Right atrium auricular region (tissue), 2 donors: ENCODE results near the gene LACTB. TPM values are rescaled to one million over a fixed set of nuclear protein-coding genes. Genes with fewer than 3 reads are reported as not detected.

ENCODE experiments used
- DNase-seq: peaks from one replicate; pipeline ENCODE4 v3.0.0-alpha.2; 2019; ENCODE audit warnings: low spot score
- H3K27ac ChIP-seq, 2 donors: fragments of 200-600 bp; sonication (generic); 1 replicate in 1 of 2; 2 replicates in 1 of 2; pipeline ENCODE4 v1.5.1; 2016 to 2019
- H3K27me3 ChIP-seq, 2 donors: fragments of 200-600 bp; sonication (generic); one replicate each; pipeline versions ENCODE4 v1.5.1 to v1.6.0; 2017 to 2019
- H3K36me3 ChIP-seq: fragments of 200-600 bp; sonication (generic); one replicate; pipeline ENCODE4 v1.5.1; 2016
- H3K4me1 ChIP-seq, 2 donors: fragments of 200-600 bp; sonication (generic); one replicate each; pipeline versions ENCODE4 v1.5.1 to v1.6.0; 2017 to 2019
- H3K4me3 ChIP-seq, 2 donors: fragments of 200-600 bp; sonication (generic); 1 replicate in 1 of 2; 2 replicates in 1 of 2; pipeline ENCODE4 v1.5.1; 2017 to 2019; ENCODE audit warnings: mild to moderate bottlenecking in 1 of 2, moderate library complexity in 1 of 2
- H3K9me3 ChIP-seq, 2 donors: fragments of 200-600 bp; sonication (generic); one replicate each; pipeline ENCODE4 v1.5.1; 2019
- total RNA-seq, 2 donors: library from RNA; depleted of rRNA; stranded (reverse); fragments of >200 nt; gene quantifications; one replicate each; pipeline ENCODE4 v1.1.0, GENCODE V29; 2016
- TF ChIP-seq, protein P1 (sequence below), 2 donors: fragments of 200-600 bp; sonication (generic); IDR thresholded peaks; one replicate each; pipeline ENCODE4 v1.5.1; 2019; ENCODE audit warnings: antibody characterized with exemption in 2 of 2

Gene LACTB
- total RNA-seq, 2 donors from 2014 or later, result 10.6 to 20.5 TPM

DNA sequence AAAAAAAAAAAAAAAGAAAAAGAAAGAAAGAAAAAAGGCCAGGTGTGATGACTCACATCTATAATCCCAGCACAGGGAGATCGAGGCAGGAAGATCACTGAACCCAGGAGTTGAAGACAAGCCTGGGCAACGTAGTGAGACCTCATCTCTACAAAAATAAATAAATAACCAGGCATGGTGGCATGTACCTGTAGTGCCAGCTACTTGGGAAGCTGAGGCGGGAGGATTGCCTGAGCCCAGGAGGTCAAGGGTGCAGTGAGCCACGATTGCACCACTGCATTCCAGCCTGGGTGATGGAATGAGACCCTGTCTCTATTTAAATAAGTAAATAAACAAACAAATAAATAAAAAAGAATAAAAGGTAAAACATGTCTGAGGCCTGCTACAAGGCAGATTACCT, 39.3 kb upstream of the LACTB start:
- no peaks in the 10 kb centered on the region for H3K27me3 ChIP-seq
- no peak overlapping the region for H3K4me3 ChIP-seq
- no peaks in the 10 kb centered on the region for H3K36me3 ChIP-seq
- no peaks in the 10 kb centered on the region for H3K9me3 ChIP-seq
- peaks cover 0 to 31% of the 10 kb centered on the region in 2 donors for H3K4me1 ChIP-seq
- TF ChIP-seq, protein P1, sequence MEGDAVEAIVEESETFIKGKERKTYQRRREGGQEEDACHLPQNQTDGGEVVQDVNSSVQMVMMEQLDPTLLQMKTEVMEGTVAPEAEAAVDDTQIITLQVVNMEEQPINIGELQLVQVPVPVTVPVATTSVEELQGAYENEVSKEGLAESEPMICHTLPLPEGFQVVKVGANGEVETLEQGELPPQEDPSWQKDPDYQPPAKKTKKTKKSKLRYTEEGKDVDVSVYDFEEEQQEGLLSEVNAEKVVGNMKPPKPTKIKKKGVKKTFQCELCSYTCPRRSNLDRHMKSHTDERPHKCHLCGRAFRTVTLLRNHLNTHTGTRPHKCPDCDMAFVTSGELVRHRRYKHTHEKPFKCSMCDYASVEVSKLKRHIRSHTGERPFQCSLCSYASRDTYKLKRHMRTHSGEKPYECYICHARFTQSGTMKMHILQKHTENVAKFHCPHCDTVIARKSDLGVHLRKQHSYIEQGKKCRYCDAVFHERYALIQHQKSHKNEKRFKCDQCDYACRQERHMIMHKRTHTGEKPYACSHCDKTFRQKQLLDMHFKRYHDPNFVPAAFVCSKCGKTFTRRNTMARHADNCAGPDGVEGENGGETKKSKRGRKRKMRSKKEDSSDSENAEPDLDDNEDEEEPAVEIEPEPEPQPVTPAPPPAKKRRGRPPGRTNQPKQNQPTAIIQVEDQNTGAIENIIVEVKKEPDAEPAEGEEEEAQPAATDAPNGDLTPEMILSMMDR (IDR thresholded peaks at IDR 0.05), result no peak
- no peak overlapping the region for H3K27ac ChIP-seq
- no peak for DNase-seq

DNA sequence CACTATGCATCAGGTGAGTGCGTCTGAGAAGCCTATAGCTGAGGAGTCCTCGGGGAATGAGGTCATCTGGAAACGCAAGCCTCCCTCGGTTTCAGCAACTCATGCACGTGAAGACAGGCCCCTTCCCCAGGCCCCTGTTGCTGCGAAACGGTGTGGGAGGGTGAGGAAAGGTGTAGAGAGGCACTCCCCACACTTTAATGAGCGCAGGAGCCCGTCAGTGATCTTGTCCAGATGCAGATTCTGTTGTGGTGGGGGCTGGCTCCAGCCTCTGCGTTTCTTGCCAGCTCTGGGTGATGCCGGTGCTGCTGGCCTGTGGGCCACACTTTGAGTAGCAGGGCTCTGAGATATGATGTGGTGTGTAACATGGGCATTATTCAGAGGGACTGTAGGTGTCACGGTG, 38.6 kb upstream of the LACTB start:
- Histone ChIP-seq H3K36me3 (no peaks in the 10 kb centered on the region), H3K4me3 (no peak overlapping the region), H3K4me1 (peaks cover 0 to 31% of the 10 kb centered on the region in 2 donors), H3K27me3 (no peaks in the 10 kb centered on the region), H3K27ac (peak overlapping the region in 1 of 2 donors; percentile 36), H3K9me3 (no peaks in the 10 kb centered on the region)
- no peak for DNase-seq
- TF ChIP-seq, protein P1 (IDR thresholded peaks at IDR 0.05), result no peak

DNA sequence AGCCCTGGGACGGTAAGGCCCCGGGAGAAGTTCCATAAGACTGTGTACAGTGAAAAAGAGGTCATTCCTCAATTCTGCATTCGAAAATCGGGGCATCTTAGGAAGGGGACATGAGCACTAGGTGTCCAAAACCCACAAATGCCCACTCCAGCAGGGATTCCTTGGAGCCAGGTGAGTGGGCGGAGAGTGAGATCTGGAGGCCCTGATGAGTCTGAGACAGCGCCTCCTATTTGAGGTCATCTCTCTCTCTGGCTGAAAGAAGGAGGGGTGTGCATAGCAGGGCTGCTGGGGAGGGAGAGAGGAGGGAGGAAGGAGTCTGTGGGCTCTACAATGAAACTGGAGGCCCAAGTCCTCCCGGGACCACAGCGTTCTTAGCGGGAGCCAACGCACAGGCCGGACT, 38.1 kb upstream of the LACTB start:
- H3K36me3 ChIP-seq, result no peaks in the 10 kb centered on the region
- H3K4me3 ChIP-seq, result no peak overlapping the region
- peaks cover 0 to 31% of the 10 kb centered on the region in 2 donors for H3K4me1 ChIP-seq
- H3K9me3 ChIP-seq, result no peaks in the 10 kb centered on the region
- H3K27me3 ChIP-seq, result no peaks in the 10 kb centered on the region
- H3K27ac ChIP-seq, result peak overlapping the region in 1 of 2 donors; percentile 36
- TF ChIP-seq, protein P1 (IDR thresholded peaks at IDR 0.05), result no peak
- DNase-seq, result no peak

DNA sequence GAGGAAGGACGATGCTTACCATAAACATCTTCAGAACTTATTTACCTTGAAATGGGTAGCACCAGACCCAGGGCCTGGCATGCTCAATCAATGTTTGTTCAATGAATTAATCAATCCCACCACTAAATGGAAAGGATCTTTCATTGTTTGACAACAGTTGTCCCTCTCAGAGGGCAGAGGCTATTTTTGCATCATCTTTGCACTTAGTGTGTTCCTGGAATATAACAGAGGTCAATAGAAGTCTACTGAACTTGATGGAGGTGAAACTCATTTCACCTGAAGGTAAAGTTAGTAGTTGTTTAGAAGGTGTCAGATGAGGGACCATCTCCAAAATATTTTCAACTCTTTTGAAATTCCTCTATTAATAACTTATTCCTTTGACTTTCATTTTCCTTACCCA, 36.9 kb upstream of the LACTB start:
- TF ChIP-seq, protein P1 (IDR thresholded peaks at IDR 0.05), result no peak
- peaks cover 0 to 40% of the 10 kb centered on the region in 2 donors for H3K4me1 ChIP-seq
- no peak for DNase-seq

DNA sequence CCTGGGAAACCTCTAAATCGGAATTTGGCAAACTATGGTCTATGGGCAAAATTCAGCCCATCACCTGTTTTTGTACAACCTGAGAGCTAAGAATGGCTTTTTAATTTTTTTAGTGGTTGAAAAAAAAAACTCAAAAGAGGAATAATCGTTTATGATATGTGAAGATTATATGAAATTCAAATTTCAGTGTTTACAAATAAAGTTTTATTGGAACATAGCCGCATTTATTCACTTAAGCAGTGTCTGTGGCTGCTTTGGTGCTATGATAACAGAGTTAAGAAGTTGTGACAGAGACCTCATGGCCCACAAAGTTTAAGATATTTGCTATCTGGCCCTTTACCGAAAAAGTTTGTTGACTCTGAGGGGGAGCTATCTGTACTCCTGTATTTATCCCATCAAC, 36.4 kb upstream of the LACTB start:
- H3K4me1 ChIP-seq, result peaks cover 0 to 35% of the 10 kb centered on the region in 2 donors
- H3K4me3 ChIP-seq, result no peak overlapping the region

More for the DNA sequence above, 36.9 kb upstream of the LACTB start:
- H3K27me3 ChIP-seq, result no peaks in the 10 kb centered on the region
- no peaks in the 10 kb centered on the region for H3K36me3 ChIP-seq
- no peak overlapping the region for H3K27ac ChIP-seq
- H3K4me3 ChIP-seq, result no peak overlapping the region
- no peaks in the 10 kb centered on the region for H3K9me3 ChIP-seq

DNA sequence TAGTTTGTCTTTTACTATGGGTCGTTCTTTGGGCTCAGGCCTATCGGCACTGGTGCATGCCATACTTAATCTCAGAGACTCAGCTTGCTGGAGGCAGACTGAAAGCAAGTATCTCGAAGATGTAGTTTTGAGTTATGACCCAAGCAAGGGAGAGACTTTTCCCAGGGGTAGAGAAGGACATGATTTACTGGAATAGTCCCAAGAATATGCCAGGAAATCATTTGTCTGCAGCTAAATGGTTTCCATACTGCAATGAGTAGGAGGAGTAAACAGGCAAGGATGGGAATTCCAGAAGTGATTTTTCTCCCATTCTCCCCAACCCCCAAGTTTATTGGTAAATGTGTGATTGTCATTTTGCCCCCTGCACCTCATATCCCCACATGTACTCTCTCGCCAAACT, 35.4 kb upstream of the LACTB start:
- TF ChIP-seq, protein P1 (IDR thresholded peaks at IDR 0.05), result no peak
- Histone ChIP-seq H3K4me1 (peaks cover 0 to 27% of the 10 kb centered on the region in 2 donors), H3K9me3 (no peaks in the 10 kb centered on the region)

More for the DNA sequence above, 36.4 kb upstream of the LACTB start:
- Histone ChIP-seq H3K9me3 (no peaks in the 10 kb centered on the region), H3K27me3 (no peaks in the 10 kb centered on the region), H3K27ac (no peak overlapping the region), H3K36me3 (no peaks in the 10 kb centered on the region)
- TF ChIP-seq, protein P1 (IDR thresholded peaks at IDR 0.05), result no peak
- no peak for DNase-seq

More for the DNA sequence above, 35.4 kb upstream of the LACTB start:
- no peaks in the 10 kb centered on the region for H3K27me3 ChIP-seq
- no peak for DNase-seq
- H3K4me3 ChIP-seq, result no peak overlapping the region
- no peak overlapping the region for H3K27ac ChIP-seq
- H3K36me3 ChIP-seq, result no peaks in the 10 kb centered on the region
